ENCODE data around the gene ARRB1. TPM values are rescaled to one million over a fixed set of nuclear protein-coding genes. Genes with fewer than 3 reads are reported as not detected.

ARRB1 gene
- total and polyA plus RNA-seq, 4 experiments from 2014 or later = 6.6 to 47.5 (median 26.4) TPM

DNA sequence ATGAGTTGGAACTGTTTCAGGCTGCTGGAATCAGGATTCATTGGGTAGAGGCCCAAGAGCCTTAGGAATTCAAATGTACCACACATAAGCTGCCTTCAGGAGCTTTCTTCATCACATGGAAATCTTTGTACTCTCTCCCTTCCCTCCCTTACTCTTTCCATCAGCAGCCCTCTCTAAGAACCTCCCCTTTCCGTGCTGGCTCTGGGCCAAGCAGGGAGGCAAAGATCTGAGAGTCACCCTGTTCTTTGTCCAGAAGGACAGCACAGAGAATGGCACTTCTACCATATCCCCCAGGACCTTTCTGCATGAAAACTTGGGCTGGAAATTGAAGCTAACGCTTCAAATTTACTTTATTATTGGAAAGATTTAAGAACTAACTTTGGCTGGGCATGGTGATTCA, 131.6 kb downstream of the ARRB1 start:
- no peak for DNase-seq
- no peaks in the 10 kb centered on the region for H3K36me3 ChIP-seq (ENCODE audit: insufficient read depth, low read length)
- no peak overlapping the region for H3K4me3 ChIP-seq (ENCODE audit: low read length in 2 of 2)
- Mint-ChIP-seq H3K9me3 (peaks cover 0 to 6% (median 0%) of the 10 kb centered on the region in 8 donors), H3K27me3 (peaks cover 9 to 22% of the 10 kb centered on the region in 2 donors), H3K36me3 (no peaks in the 10 kb centered on the region), H3K27ac (no peak overlapping the region), H3K4me1 (no peaks in the 10 kb centered on the region), H3K4me3 (no peak overlapping the region)
- CTCF ChIA-PET (ENCODE audit: partially characterized antibody) = interaction anchor here (1.3 kb wide), 1 partner anchor 77 kb away, joined by 6 read pairs; no protein-coding TSS in a partner anchor
- no peaks in the 10 kb centered on the region for H3K27me3 ChIP-seq (ENCODE audit: insufficient read depth, low read length)
- no peaks in the 10 kb centered on the region for H3K4me1 ChIP-seq (ENCODE audit: insufficient read depth, low read length)
- intact Hi-C loops (cut with micrococcal nuclease) = no loop called here
- POLR2A ChIA-PET (ENCODE audit: partially characterized antibody) = no interaction called here
- H3K9me3 ChIP-seq (ENCODE audit: control insufficient read depth in 1 of 2, low read length in 2 of 2) = no peaks in the 10 kb centered on the region
- H3K27ac ChIP-seq (ENCODE audit: low read depth, low read length) = no peak overlapping the region

DNA sequence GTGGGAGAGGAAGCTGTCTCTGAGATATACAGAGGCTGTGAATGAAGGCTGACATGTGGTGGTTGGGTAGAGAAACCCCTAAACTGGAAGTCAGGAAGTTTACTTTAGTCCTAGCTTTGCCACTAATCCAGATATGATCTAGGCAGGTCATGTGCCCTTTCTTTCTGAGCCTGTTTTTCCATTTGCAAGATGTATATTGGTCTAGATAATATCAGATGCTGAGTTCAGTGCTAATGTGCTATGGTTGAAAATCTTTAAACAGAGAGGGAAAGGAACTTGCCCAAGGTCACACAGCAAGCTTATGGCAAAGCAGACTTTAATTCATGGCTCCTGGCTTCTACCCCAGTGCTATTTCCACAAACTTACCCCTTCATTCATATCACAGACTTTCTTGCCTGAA, 136.6 kb downstream of the ARRB1 start:
- POLR2A ChIA-PET (ENCODE audit: partially characterized antibody) = no interaction called here
- Histone ChIP-seq H3K4me3 (ENCODE audit: low read length in 2 of 2) (no peak overlapping the region), H3K27me3 (ENCODE audit: insufficient read depth, low read length) (no peaks in the 10 kb centered on the region), H3K27ac (ENCODE audit: low read depth, low read length) (no peak overlapping the region), H3K4me1 (ENCODE audit: insufficient read depth, low read length) (no peaks in the 10 kb centered on the region), H3K36me3 (ENCODE audit: insufficient read depth, low read length) (no peaks in the 10 kb centered on the region), H3K9me3 (ENCODE audit: control insufficient read depth in 1 of 2, low read length in 2 of 2) (no peaks in the 10 kb centered on the region)
- DNase-seq = no peak
- Mint-ChIP-seq H3K27me3 (peaks cover 9 to 35% of the 10 kb centered on the region in 2 donors), H3K4me1 (no peaks in the 10 kb centered on the region), H3K9me3 (peaks cover 0 to 5% (median 0%) of the 10 kb centered on the region in 8 donors), H3K27ac (no peak overlapping the region), H3K4me3 (no peak overlapping the region), H3K36me3 (no peaks in the 10 kb centered on the region)
- CTCF ChIA-PET (ENCODE audit: partially characterized antibody) = interaction anchor here (0.8 to 2.0 kb wide), 9 partner anchors 9 to 184 kb away, joined by 3 to 11 read pairs (median 3); no protein-coding TSS in a partner anchor
- intact Hi-C loops (cut with micrococcal nuclease) = no loop called here

DNA sequence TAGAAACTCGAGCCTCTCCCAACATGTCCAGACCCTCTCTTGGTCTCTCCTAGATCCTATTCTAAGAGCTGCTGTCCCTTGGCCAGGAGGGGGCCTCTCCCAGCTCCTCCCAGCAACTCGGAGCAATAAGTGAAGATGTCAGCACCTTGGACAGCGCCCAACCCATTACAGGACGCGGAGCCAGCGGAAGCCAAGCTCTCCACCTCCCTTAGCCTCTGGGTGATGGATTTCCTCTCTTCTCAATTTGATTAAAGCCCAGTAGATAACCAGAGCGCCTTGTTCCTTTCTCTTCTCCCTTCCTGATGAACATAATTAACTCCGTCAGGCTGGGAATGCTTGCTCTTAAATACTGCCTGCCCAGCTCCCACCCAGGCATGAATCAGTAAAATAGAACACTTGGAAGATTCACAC, 137.0 kb downstream of the ARRB1 start:
- Histone ChIP-seq H3K9me3 (ENCODE audit: control insufficient read depth in 1 of 2, low read length in 2 of 2) (no peaks in the 10 kb centered on the region), H3K36me3 (ENCODE audit: insufficient read depth, low read length) (no peaks in the 10 kb centered on the region), H3K4me3 (ENCODE audit: low read length in 2 of 2) (no peak overlapping the region), H3K27ac (ENCODE audit: low read depth, low read length) (no peak overlapping the region), H3K4me1 (ENCODE audit: insufficient read depth, low read length) (no peaks in the 10 kb centered on the region), H3K27me3 (ENCODE audit: insufficient read depth, low read length) (no peaks in the 10 kb centered on the region)
- intact Hi-C loops (cut with micrococcal nuclease) = no loop called here
- Mint-ChIP-seq H3K27ac (no peak overlapping the region), H3K4me1 (no peaks in the 10 kb centered on the region), H3K36me3 (no peaks in the 10 kb centered on the region), H3K4me3 (no peak overlapping the region), H3K9me3 (peaks cover 0 to 5% (median 0%) of the 10 kb centered on the region in 8 donors), H3K27me3 (peaks cover 9 to 35% of the 10 kb centered on the region in 2 donors)
- peak; percentile 64 to 75 (median 67) for DNase-seq
- POLR2A ChIA-PET (ENCODE audit: partially characterized antibody) = no interaction called here
- CTCF ChIA-PET (ENCODE audit: partially characterized antibody) = interaction anchor here (0.8 to 2.0 kb wide), 9 partner anchors 9 to 183 kb away, joined by 3 to 11 read pairs (median 3); no protein-coding TSS in a partner anchor

Small RNA genes lying within 50 kb of the gene (microRNA-seq; reads per million reads assigned to microRNA genes)
- 3.4 reads per million, percentile 14 among the genes with 10 or more reads in this experiment for gene MIR326 (ENCODE audit: borderline microRNAs expressed, borderline number of aligned reads, borderline replicate concordance)

Other genes with a start within 250 kb of the ARRB1 start
- 1 to 10 TPM; 2.4 to 2.8 TPM for gene SLCO2B1, start 200.6 kb downstream of the ARRB1 start, total RNA-seq
- gene SLCO2B1, start 200.6 kb downstream of the ARRB1 start, polyA plus RNA-seq = not detected
- gene TPBGL, start 110.9 kb downstream of the ARRB1 start, total RNA-seq = under 1 TPM; 0.15 to 0.22 TPM
- gene TPBGL, start 110.9 kb downstream of the ARRB1 start, polyA plus RNA-seq = under 1 TPM; 0.10 to 0.30 TPM
- 1,000 to 10,000 TPM; 4,846 to 5,053 TPM for gene RPS3, start 47.9 kb upstream of the ARRB1 start, total RNA-seq
- gene RPS3, start 47.9 kb upstream of the ARRB1 start, polyA plus RNA-seq = 1,000 to 10,000 TPM; 5,445 to 5,812 TPM
- 1 to 10 TPM; 1.2 to 1.5 TPM for gene KLHL35, start 81.5 kb upstream of the ARRB1 start, total RNA-seq
- gene KLHL35, start 81.5 kb upstream of the ARRB1 start, polyA plus RNA-seq = 1 to 10 TPM in 1 of 2 donors, under 1 TPM in 1; 0.93 to 1.5 TPM
- gene GDPD5, start 174.3 kb upstream of the ARRB1 start, total RNA-seq = 100 to 1,000 TPM; 141 to 160 TPM
- 10 to 100 TPM; 11.0 to 30.0 TPM for gene GDPD5, start 174.3 kb upstream of the ARRB1 start, polyA plus RNA-seq
- 10 to 100 TPM; 15.6 to 16.2 TPM for gene SERPINH1, start 210.6 kb upstream of the ARRB1 start, total RNA-seq
- 1 to 10 TPM; 1.1 to 7.1 TPM for gene SERPINH1, start 210.6 kb upstream of the ARRB1 start, polyA plus RNA-seq